ENCODE data around the gene DNAJB1.
"Not testable (repeated sequence)": the region's sequence is repeated elsewhere in the genome, so short reads cannot be mapped to it uniquely, and the experiment has no call there.

Gene DNAJB1

DNA sequence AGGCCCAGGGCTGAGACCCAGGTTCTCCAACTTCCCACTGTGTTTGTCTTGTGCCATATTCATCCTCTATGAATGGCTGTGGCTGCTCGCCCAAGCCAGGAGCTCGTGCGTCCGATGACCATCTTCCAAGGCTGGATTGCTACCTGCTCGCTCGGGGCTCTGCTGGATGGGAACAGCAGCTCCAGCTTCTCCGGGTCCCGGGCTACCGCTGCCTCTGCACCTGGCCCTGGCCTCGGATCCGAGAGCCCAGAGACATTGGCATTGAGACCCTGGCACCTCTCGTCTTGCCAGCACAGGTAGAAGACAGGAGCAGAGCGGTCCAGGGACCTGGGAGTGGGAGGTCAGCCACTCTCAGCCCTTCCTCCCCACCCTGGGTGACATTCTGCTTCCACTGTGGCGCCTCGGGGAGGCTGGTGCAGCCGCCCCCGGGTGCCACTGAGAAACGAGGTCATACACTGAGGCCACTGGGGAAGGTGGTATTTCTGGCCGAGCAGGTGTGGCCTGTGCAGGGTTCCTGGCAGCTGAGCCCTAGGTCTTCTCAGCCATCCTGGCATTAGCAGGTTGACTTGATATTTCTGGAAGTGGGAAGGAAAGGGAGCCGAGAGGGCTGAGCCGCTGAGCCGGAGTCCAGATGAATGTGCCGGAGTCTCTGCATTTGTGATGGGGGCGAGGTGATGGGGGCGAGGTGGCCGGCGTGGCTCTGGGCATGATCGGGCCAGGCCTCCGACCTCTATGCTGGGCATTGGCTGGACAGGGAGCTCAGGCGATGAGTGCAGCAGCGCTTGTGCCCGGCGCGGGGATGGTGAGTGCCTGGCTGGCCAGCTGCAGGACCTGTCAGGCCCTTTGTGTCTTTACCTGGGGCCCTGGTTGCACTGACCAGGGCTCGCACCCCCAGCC is 35.1 kb upstream of the DNAJB1 start:
- no peak for DNase-seq

GRCh38 chr19:14552006-14552360 is 33.8 kb upstream of the DNAJB1 start:
- not testable (repeated sequence) for DNase-seq

DNA sequence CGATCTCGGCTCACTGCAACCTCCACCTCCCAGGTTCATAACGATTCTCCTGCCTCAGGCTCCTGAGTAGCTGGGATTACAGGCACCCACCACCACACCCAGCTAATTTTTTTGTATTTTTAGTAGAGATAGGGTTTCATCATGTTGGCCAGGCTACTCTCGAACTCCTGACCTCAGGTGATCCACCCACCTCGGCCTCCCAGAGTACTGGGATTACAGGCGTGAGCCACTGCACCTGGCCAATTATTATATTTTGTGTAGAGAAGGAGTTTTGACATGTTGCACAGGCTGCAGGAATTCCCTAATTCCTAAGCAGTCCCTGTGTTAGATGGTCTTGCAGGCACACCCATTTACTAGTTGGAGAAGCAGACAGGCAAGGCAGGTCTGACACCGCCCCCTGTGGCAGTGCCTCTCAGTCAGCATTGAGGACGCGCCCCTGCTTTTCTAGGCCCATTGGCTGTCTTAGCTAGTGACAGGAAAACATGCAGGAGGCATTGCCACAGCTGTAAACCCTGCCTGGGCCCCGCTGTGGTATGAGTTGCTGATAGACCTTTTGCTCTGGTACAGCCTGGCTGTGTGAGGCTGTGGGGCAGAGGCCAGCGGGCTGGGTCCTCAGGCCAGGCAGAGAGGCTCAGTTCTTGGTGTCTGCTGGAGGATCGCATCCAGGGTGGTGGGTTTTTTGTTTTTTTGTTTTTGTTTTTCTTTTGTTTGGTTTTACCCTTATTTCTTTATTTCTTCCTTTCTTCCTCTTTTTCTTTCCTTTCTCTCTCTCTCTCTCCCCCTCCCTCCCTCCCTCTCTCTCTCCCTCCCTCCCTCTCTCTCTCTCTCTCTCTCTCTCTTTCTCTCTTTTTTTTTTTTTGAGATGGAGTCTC is 33.2 kb upstream of the DNAJB1 start:
- DNase-seq, result peak; percentile 71

DNA sequence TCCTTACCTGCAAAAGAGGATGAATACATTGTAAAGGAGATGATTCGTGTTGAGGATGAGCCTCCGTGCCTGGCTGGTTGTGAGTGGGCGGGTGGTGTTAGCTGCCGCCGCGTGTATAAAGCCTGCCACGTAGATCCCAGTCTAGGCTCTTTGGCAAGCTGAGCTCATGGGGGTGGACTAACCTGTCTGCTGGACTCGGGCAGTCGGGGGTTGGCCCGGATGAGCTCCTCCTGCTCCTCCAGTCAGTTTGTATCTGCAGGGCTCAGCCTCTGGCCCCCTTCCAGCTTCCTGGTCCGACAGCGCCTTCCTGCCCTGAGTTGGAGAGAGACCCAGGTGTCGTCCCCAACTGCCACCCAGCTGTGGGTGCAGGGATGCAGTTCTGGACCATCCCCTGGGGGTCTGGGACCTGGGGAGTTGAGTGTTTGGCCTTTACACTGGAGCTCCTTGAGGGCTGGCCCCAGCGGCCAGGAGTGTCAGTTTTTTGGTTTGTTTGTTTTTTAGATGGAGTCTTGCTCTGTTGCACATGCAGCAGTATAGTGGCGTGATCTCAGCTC is 32.1 kb upstream of the DNAJB1 start:
- DNase-seq, result no peak

- DNase-seq, result no peak
Measured at GRCh38 chr19:14545716-14546082, 27.5 kb upstream of the DNAJB1 start.

DNA sequence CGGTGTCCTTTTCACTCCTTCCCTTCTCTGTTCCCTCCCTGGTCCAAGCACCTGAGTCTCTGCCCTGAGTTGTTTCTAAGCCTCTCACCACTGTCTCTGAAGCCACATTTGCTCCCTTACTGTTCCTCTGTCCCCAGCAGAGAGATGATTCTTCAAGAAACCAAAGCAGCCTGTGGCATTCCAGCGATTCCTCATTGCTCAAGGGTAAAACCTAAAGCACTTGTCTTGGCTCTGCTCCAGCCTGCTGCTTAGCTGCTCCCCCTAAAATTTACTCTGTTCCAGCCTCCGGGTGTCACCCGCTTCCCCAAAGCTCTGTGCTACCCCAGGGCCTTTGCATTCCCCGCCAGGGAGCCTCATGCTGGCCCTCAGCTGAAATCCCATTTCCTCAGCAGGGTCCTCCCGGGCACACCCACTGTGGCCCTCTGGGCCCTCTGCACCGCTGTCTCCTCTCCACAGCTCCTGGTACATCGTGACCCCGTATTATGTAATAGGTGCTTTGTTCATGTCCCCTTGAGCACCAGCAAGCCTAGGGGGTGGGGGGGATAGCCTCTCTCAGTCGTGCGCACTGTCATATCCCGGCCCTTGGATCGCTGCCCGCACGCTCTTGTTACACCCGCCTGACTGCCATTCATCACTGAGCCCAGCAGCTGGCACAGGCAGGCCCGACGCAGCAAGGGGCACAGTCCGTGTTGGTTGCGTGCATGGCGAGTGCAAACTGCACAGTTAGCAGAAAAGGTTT is 26.9 kb upstream of the DNAJB1 start:
- no peak for DNase-seq

GRCh38 chr19:14544047-14544446 is 25.9 kb upstream of the DNAJB1 start:
- no peak for DNase-seq

GRCh38 chr19:14542711-14543328 is 24.6 kb upstream of the DNAJB1 start:
- no peak for DNase-seq

DNA sequence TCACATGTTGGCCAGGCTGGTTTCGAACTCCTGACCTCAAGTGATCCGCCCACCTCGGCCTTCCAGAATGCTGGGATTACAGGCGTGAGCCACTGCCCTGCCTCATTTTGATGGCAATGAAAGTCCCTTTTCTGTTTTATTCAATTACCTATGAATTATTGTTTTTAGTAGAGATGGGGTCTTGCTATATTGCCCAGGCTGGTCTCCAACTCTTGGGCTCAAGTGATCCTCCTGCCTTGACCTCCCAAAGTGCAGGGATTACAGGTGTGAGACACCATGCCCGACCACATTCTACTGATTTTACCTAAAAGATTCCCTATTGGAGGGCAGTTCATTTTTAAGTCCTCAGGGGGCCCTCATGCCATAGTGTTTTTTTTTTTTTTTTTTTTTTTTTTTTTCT is 23.8 kb upstream of the DNAJB1 start:
- not testable (repeated sequence) for DNase-seq

DNA sequence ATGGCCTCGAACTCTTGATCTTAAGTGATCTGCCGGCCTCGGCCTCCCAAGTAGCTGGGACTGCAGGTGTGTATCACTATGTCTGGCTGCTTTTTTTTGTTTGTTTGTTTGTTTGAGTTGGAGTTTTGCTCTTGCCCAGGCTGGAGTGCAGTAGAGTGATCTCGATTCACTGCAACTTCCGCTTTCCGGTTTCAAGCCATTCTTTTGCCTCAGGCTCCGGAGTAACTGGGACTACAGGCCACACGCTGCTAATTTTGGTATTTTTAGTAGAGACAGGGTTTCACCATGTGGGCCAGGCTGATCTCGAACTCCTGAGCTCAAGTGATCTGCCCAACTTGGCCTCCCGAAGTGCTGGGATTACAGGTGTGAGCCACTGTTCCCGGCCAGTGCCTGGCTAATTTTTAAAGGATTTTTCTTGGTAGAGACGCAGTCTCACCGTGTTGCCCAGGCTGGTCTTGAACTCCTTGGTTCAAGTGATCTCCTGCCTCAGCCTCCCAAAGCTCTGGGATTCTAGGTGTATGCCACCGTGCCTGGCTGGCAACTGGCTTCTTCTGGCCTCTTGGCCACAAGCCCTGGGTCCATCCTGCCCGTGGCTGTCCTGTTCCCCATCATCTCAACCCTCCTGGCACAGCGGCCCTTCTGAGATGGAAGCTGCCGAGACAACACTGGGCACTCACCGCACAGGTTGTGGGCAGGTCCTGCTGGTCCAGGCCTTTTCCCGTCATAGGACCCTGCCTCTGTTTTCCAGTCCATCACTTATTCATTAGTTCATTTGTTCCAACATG is 22.7 kb upstream of the DNAJB1 start:
- no peak for DNase-seq

DNA sequence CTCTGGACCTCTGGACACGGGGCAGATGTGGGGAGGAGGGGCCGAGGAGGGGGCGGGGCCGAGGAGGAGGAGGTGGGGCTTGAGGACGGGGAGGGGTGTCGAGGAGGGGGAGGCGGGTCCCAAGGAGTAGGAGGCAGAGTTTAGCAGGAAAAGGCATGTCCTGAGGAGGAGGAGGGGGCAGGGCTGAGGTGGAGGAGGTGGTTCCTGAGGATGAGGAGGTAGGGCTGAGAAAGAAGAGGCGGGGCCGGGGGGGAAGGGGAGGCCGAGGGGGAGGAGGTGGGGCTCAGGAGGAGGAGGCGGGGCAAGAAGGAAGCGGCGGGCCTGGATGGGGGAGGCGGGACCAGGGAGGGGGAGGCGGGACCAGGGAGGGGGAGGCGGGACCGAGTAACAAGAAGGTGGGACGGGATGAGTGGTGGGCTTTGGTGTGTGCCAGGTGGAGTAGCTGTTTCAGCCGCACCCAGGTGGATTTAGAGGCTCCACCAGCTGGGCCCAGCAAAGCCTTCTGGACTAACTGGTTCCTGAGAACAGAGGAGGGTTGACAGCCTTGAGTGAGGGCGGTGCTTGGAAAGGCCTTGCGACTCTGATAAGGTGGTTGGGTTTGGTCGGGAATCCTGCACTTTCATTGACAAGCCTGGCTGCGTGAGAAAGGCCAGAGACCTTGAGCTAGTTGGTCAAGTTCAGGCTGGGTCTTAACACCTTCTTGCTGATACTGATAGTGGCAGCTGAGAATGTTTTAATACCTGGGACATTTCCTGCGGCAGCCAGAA is 18.9 kb upstream of the DNAJB1 start:
- DNase-seq, result no peak

- no peak for DNase-seq
Measured at GRCh38 chr19:14533450-14533849, 15.3 kb upstream of the DNAJB1 start.

GRCh38 chr19:14530506-14530905 is 12.3 kb upstream of the DNAJB1 start:
- no peak for DNase-seq

DNA sequence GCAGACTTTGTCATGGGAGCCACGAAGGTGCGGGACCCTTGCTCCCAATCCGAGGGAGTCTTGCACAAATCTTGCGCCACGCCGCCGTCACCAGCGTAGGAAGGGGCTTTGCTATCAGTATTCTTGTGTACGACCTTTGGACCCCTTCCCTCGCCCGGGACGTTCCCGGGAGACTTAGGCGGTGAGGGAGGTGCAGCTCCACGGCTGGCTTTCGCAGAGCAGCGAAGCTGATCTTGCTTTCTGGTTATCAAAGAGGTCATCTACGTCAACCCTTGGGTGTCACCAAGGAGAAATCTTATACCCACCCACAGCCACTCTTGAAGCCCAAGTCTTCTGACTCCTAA is 11.8 kb upstream of the DNAJB1 start:
- peak; percentile 17 for DNase-seq

GRCh38 chr19:14529254-14530004 is 11.2 kb upstream of the DNAJB1 start, which contains the start of gene TECR:
TECR (plus strand) TSS chr19:14529594; CDS start chr19:14529697, 103 bp downstream.
- peak; percentile 100 for DNase-seq

DNA sequence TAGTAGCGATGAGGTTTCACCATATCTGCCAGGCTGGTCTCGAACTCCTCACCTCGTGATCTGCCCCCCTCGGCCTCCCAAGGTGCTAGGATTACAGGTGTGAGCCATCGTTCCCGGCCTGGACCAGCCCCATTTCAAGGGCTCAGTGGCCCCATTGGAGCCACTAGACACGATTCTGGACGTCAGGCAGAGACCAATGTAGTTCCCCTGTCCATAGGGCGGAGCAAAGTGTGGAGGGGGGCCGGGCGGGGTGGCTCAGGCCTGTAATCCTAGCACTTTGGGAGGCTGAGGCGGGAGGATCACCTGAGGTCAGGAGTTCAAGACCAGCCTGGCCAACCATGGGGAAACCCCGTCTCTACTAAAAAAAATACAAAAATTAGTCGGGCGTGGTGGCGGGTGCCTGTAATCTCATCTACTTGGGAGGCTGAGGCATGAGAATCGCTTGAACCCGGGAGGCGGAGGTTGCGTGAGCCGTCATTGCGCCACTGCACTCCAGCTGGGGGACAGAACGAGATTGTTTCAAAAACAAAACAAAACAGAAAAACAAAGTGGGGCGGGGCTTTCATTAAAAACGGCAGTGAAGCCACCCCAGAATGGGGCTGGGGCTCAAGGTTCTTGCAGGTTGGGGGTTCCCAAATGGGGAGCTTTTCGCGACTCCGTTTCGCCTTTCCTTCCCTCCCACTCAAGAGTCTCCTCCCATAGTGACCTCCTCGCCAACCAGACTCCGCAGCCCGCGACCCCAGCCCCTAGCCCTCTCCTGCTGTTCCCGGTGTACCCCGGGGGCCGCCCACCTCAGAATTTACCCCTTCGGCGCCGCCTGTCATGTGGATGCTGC is 10.4 kb upstream of the DNAJB1 start:
- DNase-seq, result no peak

DNA sequence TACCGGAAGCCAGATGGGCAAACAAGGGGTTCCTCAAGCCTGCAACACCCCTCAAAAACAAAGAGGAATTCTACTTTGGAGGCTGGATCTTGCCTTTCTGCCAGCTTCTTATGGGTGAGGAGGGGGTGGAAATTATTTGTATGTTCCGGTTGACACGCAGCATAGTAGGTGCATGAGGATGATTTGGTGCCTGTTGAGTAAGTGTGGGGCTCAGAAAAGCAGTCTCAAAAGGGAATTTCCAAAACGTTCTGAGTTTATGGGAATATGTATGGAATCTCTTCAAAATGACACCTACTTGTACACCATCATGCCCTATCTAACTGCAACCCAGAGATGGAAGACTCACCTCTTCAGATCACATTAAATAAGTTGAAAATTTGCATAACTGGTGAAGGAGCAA is 8.2 kb upstream of the DNAJB1 start:
- DNase-seq, result no peak

GRCh38 chr19:14525729-14526128 is 7.5 kb upstream of the DNAJB1 start:
- no peak for DNase-seq

DNA sequence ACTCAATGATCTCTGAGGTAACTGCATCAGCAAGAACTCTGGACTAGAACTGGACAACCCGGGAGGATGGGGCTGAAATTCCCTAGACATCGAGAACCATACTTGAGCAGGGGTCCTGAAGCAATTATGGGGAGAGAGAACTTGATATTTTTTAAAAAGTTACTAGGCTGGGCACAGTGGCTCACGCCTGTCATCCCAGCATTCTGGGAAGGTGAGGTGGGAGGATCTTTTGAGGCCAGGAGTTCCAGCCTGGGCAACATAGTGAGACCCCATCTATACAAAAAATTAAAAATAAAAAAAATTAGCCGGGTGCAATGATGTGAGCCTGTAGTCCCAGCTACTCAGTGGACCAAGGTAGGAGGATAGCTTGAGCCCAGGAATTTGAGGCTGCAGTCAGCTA is 2.3 kb upstream of the DNAJB1 start:
- no peak for DNase-seq
